Central memory CD4-positive, alpha-beta T cell (primary cell): ENCODE measurements around the gene C1QTNF6.
"Not testable (repeated sequence)": the region's sequence is repeated elsewhere in the genome, so short reads cannot be mapped to it uniquely, and the experiment has no call there.

Experiments used
- DNase-seq: peaks from one replicate; pipeline ENCODE4 v3.0.0; 2022

The C1QTNF6 gene

GRCh38 chr22:37175414-37176281 lies 12.4 kb downstream of the C1QTNF6 start:
- DNase-seq, result no peak

- DNase-seq, result no peak
Observed at GRCh38 chr22:37174964-37175363, 13.1 kb downstream of the C1QTNF6 start.

- no peak for DNase-seq
Observed at GRCh38 chr22:37173709-37174108, 14.3 kb downstream of the C1QTNF6 start.

GRCh38 chr22:37172266-37173245 lies 15.5 kb downstream of the C1QTNF6 start:
- DNase-seq, result no peak

GRCh38 chr22:37171662-37172061 lies 16.4 kb downstream of the C1QTNF6 start:
- DNase-seq, result no peak

- DNase-seq, result not testable (repeated sequence)
Observed at GRCh38 chr22:37170689-37171405, 17.2 kb downstream of the C1QTNF6 start.

- DNase-seq, result no peak
Observed at GRCh38 chr22:37169947-37170688, 17.9 kb downstream of the C1QTNF6 start.

- no peak for DNase-seq
Observed at GRCh38 chr22:37169406-37169805, 18.6 kb downstream of the C1QTNF6 start.

GRCh38 chr22:37167981-37168647 lies 19.9 kb downstream of the C1QTNF6 start:
- DNase-seq, result no peak

GRCh38 chr22:37167176-37167980 lies 20.7 kb downstream of the C1QTNF6 start:
- DNase-seq, result no peak

- DNase-seq, result peak; percentile 71
Observed at GRCh38 chr22:37166675-37167066, 21.4 kb downstream of the C1QTNF6 start.

GRCh38 chr22:37165940-37166674 lies 21.9 kb downstream of the C1QTNF6 start:
- no peak for DNase-seq

- DNase-seq, result no peak
Observed at GRCh38 chr22:37165066-37165465, 23.0 kb downstream of the C1QTNF6 start.

- DNase-seq, result no peak
Observed at GRCh38 chr22:37164505-37164887, 23.6 kb downstream of the C1QTNF6 start.

- DNase-seq, result peak; percentile 18
Observed at GRCh38 chr22:37163575-37164504, 24.2 kb downstream of the C1QTNF6 start.

GRCh38 chr22:37163096-37163489 lies 25.0 kb downstream of the C1QTNF6 start:
- no peak for DNase-seq

- DNase-seq, result peak; percentile 73
Observed at GRCh38 chr22:37162221-37163095, 25.6 kb downstream of the C1QTNF6 start.

GRCh38 chr22:37161443-37161842 lies 26.6 kb downstream of the C1QTNF6 start:
- no peak for DNase-seq
